ENCODE results near the gene SYT6.

SYT6 gene

GRCh38 chr1:114099268-114099667 is 54.4 kb downstream of the SYT6 start:
- H3K4me3 Mint-ChIP-seq = no peak overlapping the region
- H3K36me3 Mint-ChIP-seq = no peaks in the 10 kb centered on the region
- H3K27ac Mint-ChIP-seq = no peak overlapping the region
- no peaks in the 10 kb centered on the region for H3K9me3 Mint-ChIP-seq (ENCODE audit: low read depth)
- no peaks in the 10 kb centered on the region for H3K4me1 Mint-ChIP-seq (ENCODE audit: low read depth)
- no peaks in the 10 kb centered on the region for H3K27me3 Mint-ChIP-seq

- Mint-ChIP-seq H3K4me3 (no peak overlapping the region), H3K4me1 (ENCODE audit: low read depth) (no peaks in the 10 kb centered on the region), H3K9me3 (ENCODE audit: low read depth) (no peaks in the 10 kb centered on the region), H3K27ac (no peak overlapping the region), H3K27me3 (no peaks in the 10 kb centered on the region), H3K36me3 (no peaks in the 10 kb centered on the region)
These were observed 56.6 kb downstream of the SYT6 start for GRCh38 chr1:114097109-114097508.

- Mint-ChIP-seq H3K27me3 (no peaks in the 10 kb centered on the region), H3K36me3 (no peaks in the 10 kb centered on the region)
These were observed 59.0 kb downstream of the SYT6 start for GRCh38 chr1:114094675-114095074.

GRCh38 chr1:114094363-114094634 is 59.4 kb downstream of the SYT6 start:
- no peaks in the 10 kb centered on the region for H3K36me3 Mint-ChIP-seq
- H3K27me3 Mint-ChIP-seq = no peaks in the 10 kb centered on the region

More at GRCh38 chr1:114094675-114095074, 59.0 kb downstream of the SYT6 start:
- Mint-ChIP-seq H3K4me3 (no peak overlapping the region), H3K27ac (no peak overlapping the region), H3K9me3 (ENCODE audit: low read depth) (no peaks in the 10 kb centered on the region), H3K4me1 (ENCODE audit: low read depth) (no peaks in the 10 kb centered on the region)

GRCh38 chr1:114093624-114094362 is 59.9 kb downstream of the SYT6 start:
- Mint-ChIP-seq H3K4me1 (ENCODE audit: low read depth) (no peaks in the 10 kb centered on the region), H3K9me3 (ENCODE audit: low read depth) (no peaks in the 10 kb centered on the region), H3K36me3 (no peaks in the 10 kb centered on the region), H3K4me3 (no peak overlapping the region), H3K27ac (no peak overlapping the region), H3K27me3 (no peaks in the 10 kb centered on the region)

More at GRCh38 chr1:114094363-114094634, 59.4 kb downstream of the SYT6 start:
- Mint-ChIP-seq H3K4me1 (ENCODE audit: low read depth) (no peaks in the 10 kb centered on the region), H3K4me3 (no peak overlapping the region), H3K9me3 (ENCODE audit: low read depth) (no peaks in the 10 kb centered on the region), H3K27ac (no peak overlapping the region)

- Mint-ChIP-seq H3K27me3 (no peaks in the 10 kb centered on the region), H3K27ac (no peak overlapping the region), H3K9me3 (ENCODE audit: low read depth) (no peaks in the 10 kb centered on the region), H3K36me3 (no peaks in the 10 kb centered on the region), H3K4me3 (no peak overlapping the region), H3K4me1 (ENCODE audit: low read depth) (no peaks in the 10 kb centered on the region)
These were observed 61.2 kb downstream of the SYT6 start for GRCh38 chr1:114092186-114093062.

- Mint-ChIP-seq H3K4me3 (no peak overlapping the region), H3K4me1 (ENCODE audit: low read depth) (no peaks in the 10 kb centered on the region), H3K36me3 (no peaks in the 10 kb centered on the region), H3K27ac (no peak overlapping the region), H3K27me3 (no peaks in the 10 kb centered on the region), H3K9me3 (ENCODE audit: low read depth) (no peaks in the 10 kb centered on the region)
These were observed 62.0 kb downstream of the SYT6 start for GRCh38 chr1:114091711-114092110.

GRCh38 chr1:114090738-114091505 is 62.7 kb downstream of the SYT6 start:
- no peak overlapping the region for H3K27ac Mint-ChIP-seq
- H3K27me3 Mint-ChIP-seq = peaks cover 3% of the 10 kb centered on the region
- no peaks in the 10 kb centered on the region for H3K36me3 Mint-ChIP-seq
- no peak overlapping the region for H3K4me3 Mint-ChIP-seq
- no peaks in the 10 kb centered on the region for H3K9me3 Mint-ChIP-seq (ENCODE audit: low read depth)
- H3K4me1 Mint-ChIP-seq (ENCODE audit: low read depth) = no peaks in the 10 kb centered on the region

GRCh38 chr1:114089502-114090138 is 64.0 kb downstream of the SYT6 start:
- peaks cover 4% of the 10 kb centered on the region for H3K27me3 Mint-ChIP-seq
- H3K36me3 Mint-ChIP-seq = no peaks in the 10 kb centered on the region
- no peak overlapping the region for H3K4me3 Mint-ChIP-seq
- no peak overlapping the region for H3K27ac Mint-ChIP-seq
- no peaks in the 10 kb centered on the region for H3K4me1 Mint-ChIP-seq (ENCODE audit: low read depth)
- no peaks in the 10 kb centered on the region for H3K9me3 Mint-ChIP-seq (ENCODE audit: low read depth)

- Mint-ChIP-seq H3K27ac (no peak overlapping the region), H3K9me3 (ENCODE audit: low read depth) (no peaks in the 10 kb centered on the region), H3K4me1 (ENCODE audit: low read depth) (no peaks in the 10 kb centered on the region), H3K27me3 (peaks cover 4% of the 10 kb centered on the region), H3K36me3 (no peaks in the 10 kb centered on the region), H3K4me3 (no peak overlapping the region)
These were observed 65.0 kb downstream of the SYT6 start for GRCh38 chr1:114088392-114089299.

- Mint-ChIP-seq H3K9me3 (ENCODE audit: low read depth) (no peaks in the 10 kb centered on the region), H3K36me3 (no peaks in the 10 kb centered on the region), H3K4me3 (no peak overlapping the region), H3K27me3 (peaks cover 4% of the 10 kb centered on the region), H3K27ac (no peak overlapping the region), H3K4me1 (ENCODE audit: low read depth) (no peaks in the 10 kb centered on the region)
These were observed 66.2 kb downstream of the SYT6 start for GRCh38 chr1:114087495-114087894.

- H3K36me3 Mint-ChIP-seq = no peaks in the 10 kb centered on the region
- H3K9me3 Mint-ChIP-seq (ENCODE audit: low read depth) = no peaks in the 10 kb centered on the region
- no peaks in the 10 kb centered on the region for H3K4me1 Mint-ChIP-seq (ENCODE audit: low read depth)
- no peak overlapping the region for H3K4me3 Mint-ChIP-seq
- H3K27ac Mint-ChIP-seq = no peak overlapping the region
- H3K27me3 Mint-ChIP-seq = peaks cover 4% of the 10 kb centered on the region
These were observed 66.9 kb downstream of the SYT6 start for GRCh38 chr1:114086601-114087368.

- Mint-ChIP-seq H3K4me1 (ENCODE audit: low read depth) (no peaks in the 10 kb centered on the region), H3K27ac (no peak overlapping the region), H3K27me3 (peaks cover 7% of the 10 kb centered on the region), H3K9me3 (ENCODE audit: low read depth) (no peaks in the 10 kb centered on the region), H3K4me3 (no peak overlapping the region), H3K36me3 (no peaks in the 10 kb centered on the region)
These were observed 70.6 kb downstream of the SYT6 start for GRCh38 chr1:114082867-114083585.

Data from activated naive CD8-positive, alpha-beta T cell (primary cell).